Ovary (tissue), 3 donors: ENCODE results near the gene ARNT2.

Source experiments
- EP300 ChIP-seq: sonication (generic); formaldehyde crosslinking; IDR thresholded peaks from one replicate; pipeline ENCODE4 v1.6.1; 2017; ENCODE audit warnings: antibody characterized with exemption
- TF ChIP-seq, protein P1 (sequence below), 3 donors: fragments of 450-650 bp in 2 of 3; fragments of 200-600 bp in 1 of 3; IDR thresholded peaks; one replicate each; pipeline versions ENCODE4 v1.5.1 to v1.8.0; 2016 to 2022; ENCODE audit warnings: antibody characterized with exemption in 3 of 3, mild to moderate bottlenecking in 1 of 3
- donor health status: DM: no; HTN: no; CAD: no.

- no peak for TF ChIP-seq EP300
- TF ChIP-seq, protein P1, sequence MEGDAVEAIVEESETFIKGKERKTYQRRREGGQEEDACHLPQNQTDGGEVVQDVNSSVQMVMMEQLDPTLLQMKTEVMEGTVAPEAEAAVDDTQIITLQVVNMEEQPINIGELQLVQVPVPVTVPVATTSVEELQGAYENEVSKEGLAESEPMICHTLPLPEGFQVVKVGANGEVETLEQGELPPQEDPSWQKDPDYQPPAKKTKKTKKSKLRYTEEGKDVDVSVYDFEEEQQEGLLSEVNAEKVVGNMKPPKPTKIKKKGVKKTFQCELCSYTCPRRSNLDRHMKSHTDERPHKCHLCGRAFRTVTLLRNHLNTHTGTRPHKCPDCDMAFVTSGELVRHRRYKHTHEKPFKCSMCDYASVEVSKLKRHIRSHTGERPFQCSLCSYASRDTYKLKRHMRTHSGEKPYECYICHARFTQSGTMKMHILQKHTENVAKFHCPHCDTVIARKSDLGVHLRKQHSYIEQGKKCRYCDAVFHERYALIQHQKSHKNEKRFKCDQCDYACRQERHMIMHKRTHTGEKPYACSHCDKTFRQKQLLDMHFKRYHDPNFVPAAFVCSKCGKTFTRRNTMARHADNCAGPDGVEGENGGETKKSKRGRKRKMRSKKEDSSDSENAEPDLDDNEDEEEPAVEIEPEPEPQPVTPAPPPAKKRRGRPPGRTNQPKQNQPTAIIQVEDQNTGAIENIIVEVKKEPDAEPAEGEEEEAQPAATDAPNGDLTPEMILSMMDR (IDR thresholded peaks at IDR 0.05), result no peak
These were observed 29.7 kb upstream of the ARNT2 start for GRCh38 chr15:80374441-80374840.
